HUES64 (cell line): ENCODE measurements around the gene TBC1D14.

Experiments used
- H3K27ac ChIP-seq: 2 replicates; pipeline ENCODE4 v1.7.0; 2013; ENCODE audit warnings: low read depth, low read length, inconsistent platforms
- H3K27me3 ChIP-seq: 2 replicates; pipeline ENCODE4 v1.6.1; 2013; ENCODE audit warnings: mild to moderate bottlenecking, low read length; ENCODE audit not compliant: insufficient read depth
- H3K36me3 ChIP-seq: 2 replicates; pipeline ENCODE4 v1.6.1; 2013; ENCODE audit warnings: mild to moderate bottlenecking, low read length; ENCODE audit not compliant: insufficient read depth
- H3K4me1 ChIP-seq: 2 replicates; pipeline ENCODE4 v1.6.1; 2013; ENCODE audit warnings: mild to moderate bottlenecking, low read length, moderate library complexity; ENCODE audit not compliant: insufficient read depth
- H3K4me3 ChIP-seq: 2 replicates; pipeline ENCODE4 v1.5.1; 2013; ENCODE audit warnings: mild to moderate bottlenecking, low read length, moderate library complexity
- H3K9ac ChIP-seq: 2 replicates; pipeline ENCODE4 v1.6.1; 2013; ENCODE audit warnings: mild to moderate bottlenecking, low read depth, low read length
- H3K9me3 ChIP-seq: 2 replicates; pipeline ENCODE4 v1.6.1; 2013; ENCODE audit warnings: low read depth, low read length; ENCODE audit not compliant: insufficient read depth
- WGBS: fragments of 150-250, 120-280 bp; methylation state at CpG from one replicate; pipeline ENCODE4 v1.1.7; 2013; ENCODE audit warnings: missing lambda C conversion rate; 5-methylcytosine and 5-hydroxymethylcytosine counted together

The TBC1D14 gene

DNA sequence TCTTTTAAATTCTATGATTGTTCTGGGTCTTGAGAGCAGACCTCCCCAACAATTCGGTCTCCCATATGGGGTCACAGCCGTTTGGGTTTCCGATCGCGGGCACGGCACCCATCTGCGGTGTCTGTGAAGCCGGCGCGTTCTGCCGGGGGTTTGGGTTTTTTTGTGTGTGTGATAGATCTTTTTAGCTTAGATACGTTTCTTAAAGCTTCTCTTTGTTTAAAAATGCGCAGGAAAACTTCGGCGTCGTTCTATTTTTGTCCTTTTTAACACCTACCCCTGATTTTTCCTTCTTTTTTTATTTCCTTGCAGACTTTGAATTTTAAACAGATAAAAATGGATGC is 34.2 kb downstream of the TBC1D14 start:
- H3K4me3 ChIP-seq = no peak overlapping the region
- no peak overlapping the region for H3K9ac ChIP-seq
- H3K27me3 ChIP-seq = no peaks in the 10 kb centered on the region
- whole genome bisulfite sequencing = 90% methylated on average over 16 of the region's 16 CpGs
- H3K9me3 ChIP-seq = no peaks in the 10 kb centered on the region
- H3K36me3 ChIP-seq = no peaks in the 10 kb centered on the region
- peaks cover 58% of the 10 kb centered on the region for H3K4me1 ChIP-seq
- H3K27ac ChIP-seq = peak overlapping the region; percentile 77

DNA sequence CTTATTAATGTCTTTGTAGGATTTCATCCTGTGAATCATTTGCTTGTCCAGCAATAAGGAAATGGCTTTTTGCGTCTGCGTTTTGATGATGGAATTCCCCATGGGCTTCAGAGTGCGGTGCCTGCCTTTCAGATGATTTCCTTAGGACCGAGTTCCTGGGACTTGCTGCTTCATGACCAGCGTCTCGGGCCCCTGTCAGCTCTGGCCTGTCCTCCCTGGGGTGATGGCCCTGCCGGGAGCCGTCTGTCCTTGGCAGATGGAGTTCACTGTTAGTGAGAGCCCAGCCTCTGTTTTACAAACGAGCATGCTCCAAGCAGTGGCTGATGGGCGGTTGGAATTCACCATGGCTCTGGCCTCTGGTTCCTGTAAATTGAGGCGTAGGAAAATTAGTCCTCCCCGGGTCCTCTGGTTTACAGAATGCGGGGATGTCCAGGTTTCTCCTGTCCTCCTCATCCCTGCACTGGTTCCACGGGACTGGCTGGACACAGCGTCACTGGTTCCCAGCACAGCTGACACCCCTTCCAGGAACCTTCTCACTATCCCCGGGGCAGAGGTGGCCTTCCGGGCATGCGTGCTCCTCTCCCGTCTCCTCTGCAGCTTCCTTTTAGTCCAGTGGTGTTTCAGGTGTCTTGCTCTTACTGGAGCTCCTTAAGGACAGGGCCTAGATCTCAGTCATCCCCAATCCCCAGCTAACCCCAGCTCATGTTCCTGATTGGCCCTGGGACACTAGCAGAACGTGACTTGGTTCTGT is 34.9 kb downstream of the TBC1D14 start:
- H3K4me3 ChIP-seq = no peak overlapping the region
- peak overlapping the region; percentile 77 for H3K27ac ChIP-seq
- no peaks in the 10 kb centered on the region for H3K9me3 ChIP-seq
- 57% methylated on average over 20 of the region's 20 CpGs for WGBS
- no peaks in the 10 kb centered on the region for H3K27me3 ChIP-seq
- H3K36me3 ChIP-seq = no peaks in the 10 kb centered on the region
- no peak overlapping the region for H3K9ac ChIP-seq
- H3K4me1 ChIP-seq = peaks cover 55% of the 10 kb centered on the region

DNA sequence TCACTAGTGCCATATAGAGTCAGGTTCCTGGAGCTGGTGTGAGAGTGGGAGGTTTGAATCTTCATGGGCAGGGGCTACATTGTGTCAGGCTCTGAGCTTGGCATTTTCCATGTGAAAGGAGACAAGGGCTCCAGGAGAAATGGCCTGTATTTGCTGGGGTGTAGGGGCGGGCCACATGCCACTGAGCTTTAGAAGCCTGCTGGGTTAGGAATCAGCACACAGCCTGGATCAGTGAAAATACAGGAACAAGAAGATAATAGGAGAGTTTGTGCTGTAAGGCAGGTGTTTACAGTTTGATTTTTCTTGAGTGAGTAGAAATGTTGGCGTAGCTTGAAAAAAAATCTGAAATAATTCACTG is 35.4 kb downstream of the TBC1D14 start:
- Histone ChIP-seq H3K4me1 (peaks cover 53% of the 10 kb centered on the region), H3K27me3 (no peaks in the 10 kb centered on the region), H3K9ac (no peak overlapping the region), H3K36me3 (no peaks in the 10 kb centered on the region), H3K27ac (peak overlapping the region; percentile 77), H3K9me3 (no peaks in the 10 kb centered on the region), H3K4me3 (no peak overlapping the region)
- WGBS = 48% methylated on average over 2 of the region's 2 CpGs

- 93% methylated on average over 6 of the region's 7 CpGs for WGBS
- no peak overlapping the region for H3K27ac ChIP-seq
- H3K4me3 ChIP-seq = no peak overlapping the region
- no peaks in the 10 kb centered on the region for H3K36me3 ChIP-seq
- H3K9me3 ChIP-seq = no peaks in the 10 kb centered on the region
- H3K27me3 ChIP-seq = no peaks in the 10 kb centered on the region
- H3K4me1 ChIP-seq = peaks cover 42% of the 10 kb centered on the region
- H3K9ac ChIP-seq = no peak overlapping the region
Measured at GRCh38 chr4:6946497-6946896, 36.9 kb downstream of the TBC1D14 start.

GRCh38 chr4:6948134-6948460 is 38.5 kb downstream of the TBC1D14 start:
- 93% methylated on average over 3 of the region's 3 CpGs for WGBS
- Histone ChIP-seq H3K27ac (no peak overlapping the region), H3K9ac (no peak overlapping the region), H3K36me3 (no peaks in the 10 kb centered on the region), H3K4me3 (no peak overlapping the region), H3K4me1 (peaks cover 26% of the 10 kb centered on the region), H3K27me3 (no peaks in the 10 kb centered on the region), H3K9me3 (no peaks in the 10 kb centered on the region)

DNA sequence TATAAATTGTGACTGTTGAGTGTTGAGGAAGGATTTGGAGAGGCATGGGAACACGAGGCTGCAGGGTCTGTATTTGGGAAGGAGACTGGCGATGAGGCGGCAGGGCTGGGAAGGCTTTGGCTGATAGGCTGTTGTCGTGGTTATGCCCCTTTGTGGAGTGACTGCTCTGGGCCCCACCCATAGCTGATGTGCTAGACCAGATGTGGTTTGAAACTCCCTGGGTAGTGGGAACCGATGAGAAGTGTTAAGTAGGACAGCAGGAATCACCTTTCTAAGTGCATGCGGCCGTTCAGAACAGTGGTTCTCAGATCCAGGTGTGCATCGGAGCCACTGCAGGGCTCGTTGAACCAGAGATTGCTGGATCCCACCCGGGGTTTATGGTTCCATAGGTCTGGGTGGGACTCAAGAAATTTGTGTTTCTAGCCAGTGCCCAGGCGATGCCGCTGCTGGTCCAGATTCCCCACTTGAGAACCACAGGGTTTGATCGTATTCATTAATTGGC is 42.3 kb downstream of the TBC1D14 start:
- Histone ChIP-seq H3K9ac (no peak overlapping the region), H3K27me3 (no peaks in the 10 kb centered on the region), H3K9me3 (no peaks in the 10 kb centered on the region), H3K4me1 (peaks cover 13% of the 10 kb centered on the region), H3K36me3 (no peaks in the 10 kb centered on the region), H3K4me3 (no peak overlapping the region), H3K27ac (no peak overlapping the region)
- WGBS = 77% methylated on average over 13 of the region's 13 CpGs

GRCh38 chr4:6953751-6954380 is 44.2 kb downstream of the TBC1D14 start:
- no peaks in the 10 kb centered on the region for H3K9me3 ChIP-seq
- 55% methylated on average over 35 of the region's 35 CpGs for WGBS
- H3K27ac ChIP-seq = peak overlapping the region; percentile 79; the same call in 1 of the 2 replicates
- H3K4me3 ChIP-seq = no peak overlapping the region
- H3K9ac ChIP-seq = no peak overlapping the region
- H3K4me1 ChIP-seq = peaks cover 13% of the 10 kb centered on the region
- no peaks in the 10 kb centered on the region for H3K27me3 ChIP-seq
- H3K36me3 ChIP-seq = no peaks in the 10 kb centered on the region

DNA sequence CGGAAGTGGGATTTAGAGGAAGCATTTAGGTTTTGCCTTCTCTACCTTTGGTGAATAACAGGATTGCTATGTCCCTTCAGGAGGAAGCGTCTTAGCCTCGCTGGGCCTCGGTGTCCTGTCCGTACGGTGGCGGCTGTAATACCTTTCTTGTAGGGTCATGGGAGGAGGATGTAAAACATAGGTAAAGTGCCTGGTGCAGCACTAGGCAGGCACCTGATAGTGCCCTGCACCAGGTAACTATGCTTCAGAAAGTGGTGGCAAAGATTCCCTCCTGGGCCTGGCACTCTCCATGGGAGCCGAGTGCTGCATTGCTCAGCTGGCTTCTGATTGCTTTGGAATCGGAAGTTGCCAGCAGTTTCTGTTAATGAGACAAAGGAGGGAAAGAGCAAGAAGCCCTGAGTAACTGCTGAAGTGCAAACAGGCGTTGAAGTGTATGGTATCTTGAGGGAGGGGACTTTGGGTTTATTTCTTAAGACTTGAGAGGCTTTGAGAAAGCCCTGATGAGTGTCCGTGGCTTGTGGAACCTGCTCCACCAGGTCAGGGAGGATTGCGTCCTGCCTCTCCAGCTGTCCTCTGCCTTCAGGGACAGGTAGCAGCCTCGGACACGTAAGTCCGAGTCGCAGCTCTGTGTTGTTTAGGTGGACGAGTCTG is 45.8 kb downstream of the TBC1D14 start:
- WGBS = 85% methylated on average over 16 of the region's 17 CpGs
- H3K27me3 ChIP-seq = no peaks in the 10 kb centered on the region
- H3K9ac ChIP-seq = no peak overlapping the region
- no peak overlapping the region for H3K27ac ChIP-seq
- no peaks in the 10 kb centered on the region for H3K9me3 ChIP-seq
- H3K36me3 ChIP-seq = no peaks in the 10 kb centered on the region
- H3K4me1 ChIP-seq = peaks cover 13% of the 10 kb centered on the region
- no peak overlapping the region for H3K4me3 ChIP-seq

DNA sequence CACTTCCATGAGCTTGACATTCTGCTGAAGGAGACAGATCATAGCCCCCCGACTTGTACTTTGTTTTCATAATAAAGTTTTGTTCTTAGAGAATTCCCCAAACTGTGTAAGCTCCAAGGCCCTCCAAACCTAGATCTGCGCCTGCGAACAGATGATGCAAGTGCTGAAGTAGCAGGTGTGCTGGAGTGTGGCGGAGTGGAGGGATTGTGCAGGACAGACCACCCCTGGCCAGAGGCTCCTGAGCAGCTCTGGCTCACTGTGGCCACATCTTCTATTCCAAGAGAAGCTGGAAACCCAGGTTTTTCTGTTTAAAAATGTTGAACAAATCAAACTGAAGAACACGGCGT is 46.4 kb downstream of the TBC1D14 start:
- Histone ChIP-seq H3K4me3 (no peak overlapping the region), H3K36me3 (no peaks in the 10 kb centered on the region), H3K4me1 (peaks cover 13% of the 10 kb centered on the region), H3K9ac (no peak overlapping the region), H3K27ac (no peak overlapping the region), H3K9me3 (no peaks in the 10 kb centered on the region), H3K27me3 (no peaks in the 10 kb centered on the region)
- WGBS = 96% methylated on average over 6 of the region's 6 CpGs

DNA sequence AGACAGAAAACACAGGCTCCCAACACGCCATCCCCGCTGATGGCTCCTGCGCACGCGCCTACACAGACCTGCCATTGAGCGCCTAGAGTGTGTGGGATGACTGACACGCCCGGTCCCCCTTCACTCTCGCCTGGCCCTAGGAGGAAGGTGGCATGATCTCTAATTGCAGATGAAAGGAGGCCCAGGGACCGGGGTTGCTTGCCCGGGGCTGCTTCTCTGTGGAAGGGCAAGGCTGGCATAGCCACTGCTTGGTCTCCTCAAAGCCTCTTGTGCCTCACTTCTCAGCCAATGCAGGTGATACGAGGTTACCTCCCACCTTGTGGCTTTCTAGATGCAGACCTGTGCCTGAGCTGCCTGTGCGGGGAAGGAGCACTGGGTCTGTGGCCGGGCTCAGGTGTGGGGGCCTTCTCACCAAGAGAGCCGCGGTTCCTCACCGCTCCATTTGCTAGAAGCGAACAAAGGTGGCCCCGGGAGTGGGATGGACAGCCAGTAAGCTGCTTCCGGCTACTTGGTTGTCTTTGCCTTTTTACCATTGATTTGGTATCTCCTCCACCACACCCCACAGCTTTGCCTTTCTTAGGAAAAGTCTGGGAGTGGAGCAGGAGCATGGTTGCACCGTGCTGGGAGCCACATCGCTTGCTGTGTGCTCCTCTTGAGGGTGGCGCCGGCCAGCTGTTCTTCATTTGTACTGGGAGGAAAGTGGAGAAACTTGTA is 47.0 kb downstream of the TBC1D14 start:
- peaks cover 13% of the 10 kb centered on the region for H3K4me1 ChIP-seq
- H3K36me3 ChIP-seq = no peaks in the 10 kb centered on the region
- H3K27me3 ChIP-seq = no peaks in the 10 kb centered on the region
- no peak overlapping the region for H3K27ac ChIP-seq
- no peak overlapping the region for H3K9ac ChIP-seq
- no peak overlapping the region for H3K4me3 ChIP-seq
- 95% methylated on average over 24 of the region's 24 CpGs for WGBS
- no peaks in the 10 kb centered on the region for H3K9me3 ChIP-seq

- H3K9me3 ChIP-seq = no peaks in the 10 kb centered on the region
- H3K36me3 ChIP-seq = no peaks in the 10 kb centered on the region
- no peak overlapping the region for H3K4me3 ChIP-seq
- 98% methylated on average over 3 of the region's 6 CpGs for WGBS
- H3K27ac ChIP-seq = no peak overlapping the region
- peaks cover 16% of the 10 kb centered on the region for H3K4me1 ChIP-seq
- H3K27me3 ChIP-seq = no peaks in the 10 kb centered on the region
- H3K9ac ChIP-seq = no peak overlapping the region
Measured at GRCh38 chr4:6957148-6957520, 47.5 kb downstream of the TBC1D14 start.
